K562 (cell line): ENCODE data around the gene CD74. TPM values are rescaled to one million over a fixed set of nuclear protein-coding genes. Genes with fewer than 3 reads are reported as not detected.
A peak's percentile ranks its signal among the peaks of the same experiment; 100 is the strongest.

ENCODE experiments used
- ARID1B ChIP-seq: fragments of 450-650 bp; IDR thresholded peaks from 2 replicates; pipeline ENCODE4 v1.6.1; 2016; ENCODE audit warnings: antibody characterized with exemption, mild to moderate bottlenecking, inconsistent platforms
- ATF6 ChIP-seq: sonication (generic); formaldehyde crosslinking; IDR thresholded peaks from 2 replicates; pipeline ENCODE4 v1.4.0; 2020; ENCODE audit warnings: mild to moderate bottlenecking, missing genetic modification reagents
- E2F6 ChIP-seq, 2 experiments: IDR thresholded peaks; 2 replicates each; pipeline ENCODE4 v1.6.1; 2011; ENCODE audit warnings: borderline replicate concordance in 1 of 2, control low read depth in 1 of 2, low read depth in 1 of 2, low read length in 1 of 2, mild to moderate bottlenecking in 1 of 2, mixed read lengths in 1 of 2, moderate library complexity in 1 of 2; ENCODE audit not compliant: insufficient read depth in 1 of 2, insufficient read length in 1 of 2, poor library complexity in 1 of 2, severe bottlenecking in 1 of 2; ENCODE audit errors: extremely low read depth in 1 of 2
- FIP1L1 ChIP-seq: fragments of 200-400 bp; formaldehyde crosslinking; IDR thresholded peaks from 2 replicates; pipeline ENCODE4 v1.6.1; 2018; ENCODE audit warnings: mild to moderate bottlenecking, low read depth, low read length; ENCODE audit not compliant: poor library complexity, severe bottlenecking
- GTF2F1 ChIP-seq: IDR thresholded peaks from 2 replicates; pipeline ENCODE4 v1.6.1; 2011; ENCODE audit warnings: low read depth, low read length, improper control_type of control experiment
- HDAC2 ChIP-seq: fragments of 450-650 bp; IDR thresholded peaks from 2 replicates; pipeline ENCODE4 v1.6.1; 2016; ENCODE audit warnings: mild to moderate bottlenecking
- ILF3 ChIP-seq: fragments of 450-650 bp; IDR thresholded peaks from 2 replicates; pipeline ENCODE4 v1.6.1; 2018; ENCODE audit warnings: antibody characterized with exemption, mild to moderate bottlenecking, moderate library complexity, borderline replicate concordance
- MAFF ChIP-seq: IDR thresholded peaks from 2 replicates; pipeline ENCODE4 v1.6.1; 2012; ENCODE audit warnings: low read length, improper control_type of control experiment
- MAFK ChIP-seq: IDR thresholded peaks from 2 replicates; pipeline ENCODE4 v1.6.1; 2011; ENCODE audit warnings: low read length, improper control_type of control experiment
- MCM5 ChIP-seq: fragments of 450-650 bp; IDR thresholded peaks from 2 replicates; pipeline ENCODE4 v1.6.1; 2016; ENCODE audit warnings: low read depth
- NR0B1 ChIP-seq: fragments of 450-650 bp; IDR thresholded peaks from one replicate; pipeline ENCODE4 v1.6.1; 2018; ENCODE audit warnings: mild to moderate bottlenecking, moderate library complexity; ENCODE audit not compliant: partially characterized antibody
- PKNOX1 ChIP-seq: fragments of 450-650 bp; IDR thresholded peaks from 2 replicates; pipeline ENCODE4 v1.6.1; 2016
- PRMT5 ChIP-seq: sonication (generic); formaldehyde crosslinking; IDR thresholded peaks from 2 replicates; pipeline ENCODE4 v1.5.0; 2020; ENCODE audit warnings: missing genetic modification reagents
- PYGO2 ChIP-seq: fragments of 450-650 bp; IDR thresholded peaks from 2 replicates; pipeline ENCODE4 v1.6.1; 2016; ENCODE audit warnings: mild to moderate bottlenecking, missing genetic modification characterization, moderate library complexity, missing compliant biosample characterization
- SIN3A ChIP-seq, 2 experiments: fragments of 150-350 bp in 1 of 2; IDR thresholded peaks; 2 replicates each; pipeline ENCODE4 v1.6.1; 2011 to 2016; ENCODE audit warnings: borderline replicate concordance in 2 of 2, low read depth in 2 of 2, low read length in 2 of 2, mild to moderate bottlenecking in 2 of 2, moderate library complexity in 2 of 2; ENCODE audit not compliant: control insufficient read depth in 1 of 2
- SIRT6 ChIP-seq: IDR thresholded peaks from one replicate; pipeline ENCODE4 v1.6.1; 2012; ENCODE audit warnings: low read depth, mild to moderate bottlenecking, control low read depth, inconsistent platforms, low read length, moderate library complexity
- ZBTB33 ChIP-seq: sonication (generic); formaldehyde crosslinking; IDR thresholded peaks from 2 replicates; pipeline ENCODE4 v1.8.1; 2023; ENCODE audit warnings: mild to moderate bottlenecking, missing genetic modification reagents
- ZC3H11A ChIP-seq: IDR thresholded peaks from 2 replicates; pipeline ENCODE4 v1.6.1; 2012; ENCODE audit warnings: low read depth, low read length, improper control_type of control experiment
- ZNF24 ChIP-seq: fragments of 450-650 bp; IDR thresholded peaks from 2 replicates; pipeline ENCODE4 v1.6.1; 2016
- polyA plus RNA-seq, 8 experiments: library from polyadenylated mRNA; depleted of rRNA in 4 of 8; stranded (reverse) in 5 of 8; unstranded in 3 of 8; fragments of >200 nt; fragmentation: Nextera tagmentation in 2 of 8; fragmentation: Illumina TruSeq in 1 of 8; extraction: Ambion mirVana in 2 of 8; extraction: Trizol in 1 of 8; gene quantifications; 2 replicates each; pipeline versions ENCODE4 v1.2.1 to v1.2.3, GENCODE V29; 2011 to 2014; ENCODE audit warnings: inconsistent platforms in 1 of 8, missing spikeins in 1 of 8
- total RNA-seq, 7 experiments: library from RNA; depleted of rRNA in 6 of 7; stranded (reverse); fragments of >200 nt in 6 of 7; fragmentation: Illumina TruSeq in 2 of 7; extraction: Trizol in 2 of 7; gene quantifications; 2 replicates each; pipeline versions ENCODE4 v1.2.1 to v1.2.3, GENCODE V29; 2011 to 2021; ENCODE audit warnings: low replicate concordance in 1 of 7

Gene CD74
- total and polyA plus RNA-seq, 9 of the 15 experiments (the other 6 are each of a cell fraction or from before 2014, with no cell fraction given), result 0.07 to 4.8 (median 0.32) TPM

GRCh38 chr5:150449517-150450339 lies 37.0 kb upstream of the CD74 start, which contains the start of gene RPS14 (continued):
- TF ChIP-seq SIN3A (IDR thresholded peaks at IDR 0.05; ENCODE audit: borderline replicate concordance in 2 of 2, control insufficient read depth in 1 of 2, low read depth in 2 of 2, low read length in 2 of 2) (peak; percentile 17 to 63; a peak in 1 of 4 replicates), ILF3 (0 out of 2 replicates have a peak, but pooled peaks have one; percentile 29), GTF2F1 (peak; percentile 60; the same call in 1 of the 2 replicates), PKNOX1 (peak; percentile 74), PRMT5 (no peak), PYGO2 (tag) (peak; percentile 63; the same call in 1 of the 2 replicates), ZC3H11A (no peak), ZBTB33 (peak; percentile 42; the same call in 1 of the 2 replicates), SIRT6 (no peak), HDAC2 (peak; percentile 78; the same call in 1 of the 2 replicates), MAFF (no peak), ATF6 (CRISPR knock-in tag) (peak; percentile 92), MCM5 (no peak), E2F6 (IDR thresholded peaks at IDR 0.05; ENCODE audit: borderline replicate concordance in 1 of 2, extremely low read depth in 1 of 2, insufficient read depth in 1 of 2, insufficient read length in 1 of 2, low read depth in 1 of 2, low read length in 1 of 2, poor library complexity in 1 of 2, severe bottlenecking in 1 of 2) (peak; percentile 56 to 76), MAFK (no peak), ARID1B (peak; percentile 47; the same call in 1 of the 2 replicates), FIP1L1 (peak; percentile 70), ZNF24 (peak; percentile 30; the same call in 1 of the 2 replicates), NR0B1 (no peak)
